Measurements from ENCODE around the gene LUM. TPM values are rescaled to one million over a fixed set of nuclear protein-coding genes. Genes with fewer than 3 reads are reported as not detected.
"Not testable (repeated sequence)": the region's sequence is repeated elsewhere in the genome, so short reads cannot be mapped to it uniquely, and the experiment has no call there.

Gene LUM
- total and polyA plus RNA-seq, 5 experiments from 2014 or later, result not detected

DNA sequence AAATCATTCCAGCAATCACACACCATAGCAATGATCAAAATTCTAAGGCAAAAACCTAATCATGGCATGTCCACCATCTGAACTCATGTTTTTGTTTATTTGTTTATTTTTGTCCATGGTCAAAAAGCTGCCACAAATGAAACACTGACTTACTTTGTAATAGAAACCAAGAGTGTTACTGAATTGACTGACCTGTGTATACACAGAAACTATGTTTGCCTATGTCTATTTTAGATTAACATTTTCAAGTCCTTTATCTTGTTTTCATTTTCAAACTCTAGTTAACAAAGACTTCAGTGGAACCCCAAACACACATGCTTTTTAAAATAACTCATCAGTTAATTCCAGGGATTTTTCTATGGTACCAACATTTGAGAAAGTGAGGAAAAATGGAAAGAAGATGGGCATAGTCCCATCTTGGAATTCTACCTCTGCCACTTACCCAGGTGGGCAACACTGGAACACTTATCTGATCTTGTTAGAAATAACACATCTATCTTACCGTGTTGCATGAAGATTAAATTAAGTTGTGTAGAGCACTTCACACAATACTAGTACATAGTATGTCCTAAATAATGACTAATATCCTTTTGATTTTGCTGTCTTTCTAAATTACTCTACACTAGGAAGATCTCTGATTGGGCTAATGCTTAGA, 6.4 kb downstream of the LUM start:
- POLR2A ChIA-PET, result no interaction called here

DNA sequence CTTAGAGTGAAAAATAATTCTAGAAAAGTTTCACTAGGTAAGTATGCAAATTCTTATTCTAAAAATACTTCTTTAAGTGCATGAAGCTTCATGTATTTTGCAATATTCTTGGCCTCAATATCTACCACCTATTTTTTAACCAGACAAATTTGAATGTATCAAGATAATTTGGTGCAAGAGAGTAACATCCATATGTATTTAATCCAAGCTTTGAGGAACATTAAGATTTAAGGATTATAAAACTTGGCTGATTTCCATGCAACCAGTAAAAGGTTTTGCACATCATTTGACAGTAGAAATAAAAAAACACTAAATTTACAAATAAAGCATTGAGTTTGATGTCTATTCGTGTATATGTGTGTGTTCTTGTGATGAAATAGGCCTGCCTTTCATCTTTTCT, 7.7 kb downstream of the LUM start:
- no peak overlapping the region for H3K4me3 Mint-ChIP-seq
- H3K4me1 Mint-ChIP-seq, result no peaks in the 10 kb centered on the region
- POLR2A ChIA-PET, result no interaction called here
- DNase-seq (no peak), ATAC-seq (no peak)
- peaks cover 0 to 2% (median 0%) of the 10 kb centered on the region in 9 donors for H3K9me3 Mint-ChIP-seq
- no peaks in the 10 kb centered on the region for H3K36me3 Mint-ChIP-seq
- H3K27me3 Mint-ChIP-seq, result peaks cover 0 to 3% (median 0%) of the 10 kb centered on the region in 5 donors
- no peak overlapping the region for H3K27ac Mint-ChIP-seq

More for the DNA sequence above, 6.4 kb downstream of the LUM start:
- Mint-ChIP-seq H3K27me3 (peaks cover 0 to 3% (median 0%) of the 10 kb centered on the region in 5 donors), H3K4me3 (no peak overlapping the region), H3K36me3 (no peaks in the 10 kb centered on the region), H3K9me3 (peaks cover 0 to 2% (median 0%) of the 10 kb centered on the region in 9 donors), H3K4me1 (no peaks in the 10 kb centered on the region), H3K27ac (no peak overlapping the region)
- DNase-seq (no peak), ATAC-seq (no peak)

DNA sequence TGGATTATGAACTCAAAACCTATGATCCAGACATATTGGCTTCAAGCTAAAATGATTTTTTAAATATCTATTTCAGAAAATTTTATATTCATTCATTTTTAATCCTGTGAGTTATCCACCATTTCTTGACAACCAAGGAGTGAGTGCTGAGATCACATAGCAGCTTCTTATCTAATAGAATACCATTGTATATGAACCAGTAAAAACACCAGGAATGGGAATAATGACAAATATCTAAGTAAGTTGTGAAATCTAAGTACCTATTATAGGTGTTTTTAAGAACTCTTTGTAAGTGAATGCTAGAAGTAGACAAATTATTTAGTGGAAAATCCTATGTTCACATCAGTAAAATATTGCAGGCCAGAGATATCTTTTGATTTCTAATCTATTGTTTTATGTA, 8.2 kb downstream of the LUM start:
- Mint-ChIP-seq H3K27me3 (peaks cover 0 to 1% (median 0%) of the 10 kb centered on the region in 5 donors), H3K4me3 (no peak overlapping the region), H3K36me3 (no peaks in the 10 kb centered on the region), H3K9me3 (peaks cover 0 to 2% (median 0%) of the 10 kb centered on the region in 9 donors), H3K27ac (no peak overlapping the region), H3K4me1 (peaks cover 0 to 3% (median 0%) of the 10 kb centered on the region in 4 donors)
- ATAC-seq (no peak), DNase-seq (no peak)
- POLR2A ChIA-PET, result no interaction called here

DNA sequence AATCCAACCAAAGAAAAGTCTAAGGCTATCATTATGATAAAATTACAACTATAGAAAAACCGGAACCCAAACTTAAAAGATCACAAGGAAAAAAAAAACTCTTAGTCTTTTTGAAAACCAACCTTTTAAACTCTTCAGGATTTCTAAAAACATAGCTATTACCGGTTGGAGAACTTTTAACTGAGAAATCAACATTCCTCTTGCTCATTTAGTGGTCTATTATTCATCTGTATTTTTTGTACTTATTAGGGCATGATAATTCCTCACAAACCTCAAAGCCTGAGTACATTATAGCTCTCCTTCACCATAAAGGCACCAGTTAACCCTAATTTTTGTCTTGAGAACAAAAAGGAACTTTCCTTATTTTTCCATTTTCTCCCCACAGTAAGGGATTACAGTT, 10.4 kb downstream of the LUM start:
- no peak overlapping the region for H3K4me3 Mint-ChIP-seq
- peaks cover 0 to 3% (median 0%) of the 10 kb centered on the region in 4 donors for H3K4me1 Mint-ChIP-seq
- no peaks in the 10 kb centered on the region for H3K36me3 Mint-ChIP-seq
- H3K9me3 Mint-ChIP-seq, result no peaks in the 10 kb centered on the region
- H3K27me3 Mint-ChIP-seq, result peaks cover 0 to 2% (median 0%) of the 10 kb centered on the region in 5 donors
- DNase-seq, result no peak
- POLR2A ChIA-PET, result no interaction called here
- ATAC-seq, result no peak
- H3K27ac Mint-ChIP-seq, result no peak overlapping the region

DNA sequence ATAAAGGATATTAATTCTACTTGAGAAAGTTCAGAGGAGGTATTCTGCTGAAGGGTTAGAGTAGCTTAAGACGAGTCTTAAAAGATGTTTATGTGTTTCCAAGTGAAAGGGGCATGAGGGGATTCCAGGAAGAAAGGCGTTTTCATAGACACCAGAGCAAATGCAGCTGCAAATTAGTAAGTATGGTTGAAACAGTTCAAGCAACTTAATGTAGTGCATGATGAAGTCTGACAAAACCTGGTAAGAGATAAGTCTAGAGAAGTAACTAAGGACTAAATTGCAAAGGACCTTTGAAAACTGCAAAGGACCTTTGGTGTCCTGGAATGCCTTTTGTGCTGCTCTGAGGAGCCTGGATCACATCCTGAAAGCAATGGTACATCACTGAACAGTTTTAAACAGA, 11.5 kb downstream of the LUM start:
- Mint-ChIP-seq H3K36me3 (no peaks in the 10 kb centered on the region), H3K4me3 (no peak overlapping the region), H3K9me3 (no peaks in the 10 kb centered on the region), H3K4me1 (peaks cover 0 to 3% (median 0%) of the 10 kb centered on the region in 4 donors), H3K27ac (no peak overlapping the region), H3K27me3 (peaks cover 0 to 4% (median 0%) of the 10 kb centered on the region in 5 donors)
- ATAC-seq, result no peak
- POLR2A ChIA-PET, result no interaction called here
- DNase-seq, result no peak

DNA sequence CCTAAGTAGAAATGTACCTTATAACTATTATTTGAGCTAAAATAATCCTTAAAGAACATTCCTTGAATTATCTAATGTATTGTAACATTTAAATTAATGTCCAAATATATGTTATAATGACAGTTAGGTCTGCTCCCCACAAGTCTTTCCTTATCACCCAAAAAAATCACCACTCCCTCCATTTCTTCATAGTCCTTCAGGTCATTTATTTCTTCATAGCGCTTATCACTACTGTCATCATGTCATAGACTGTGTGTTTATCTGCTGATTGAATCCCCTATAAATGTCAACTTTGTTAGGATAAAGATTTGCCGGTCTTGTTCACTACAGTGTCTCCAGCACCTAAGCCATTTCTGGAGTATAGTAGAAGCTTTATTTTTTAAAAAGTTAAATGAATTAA, 12.0 kb downstream of the LUM start:
- DNase-seq, result no peak
- no peak for ATAC-seq
- H3K9me3 Mint-ChIP-seq, result no peaks in the 10 kb centered on the region
- H3K27ac Mint-ChIP-seq, result no peak overlapping the region
- H3K4me1 Mint-ChIP-seq, result peaks cover 0 to 3% (median 0%) of the 10 kb centered on the region in 4 donors
- peaks cover 0 to 7% (median 2%) of the 10 kb centered on the region in 5 donors for H3K27me3 Mint-ChIP-seq
- POLR2A ChIA-PET, result no interaction called here
- no peak overlapping the region for H3K4me3 Mint-ChIP-seq
- H3K36me3 Mint-ChIP-seq, result no peaks in the 10 kb centered on the region

DNA sequence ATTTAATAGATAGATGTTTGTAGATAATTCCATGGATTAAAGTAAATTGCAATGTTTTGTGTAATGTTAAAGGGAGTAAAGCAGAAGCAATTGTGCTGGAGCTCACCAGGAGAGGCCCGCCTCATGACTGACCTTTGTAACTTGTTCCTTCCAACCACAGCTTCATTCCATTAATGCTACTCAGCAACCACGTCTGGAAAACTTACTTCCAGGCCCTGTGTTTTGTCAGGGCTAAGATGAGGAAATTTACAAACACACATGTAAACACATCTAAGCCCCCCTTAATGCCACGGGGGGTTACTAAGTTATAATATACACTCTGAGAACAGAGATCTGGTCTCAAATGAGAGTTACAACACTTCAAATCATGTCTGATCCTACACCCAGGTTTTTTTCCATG, 12.4 kb downstream of the LUM start:
- no peaks in the 10 kb centered on the region for H3K9me3 Mint-ChIP-seq
- H3K27me3 Mint-ChIP-seq, result peaks cover 0 to 8% (median 4%) of the 10 kb centered on the region in 5 donors
- peaks cover 0 to 3% (median 0%) of the 10 kb centered on the region in 4 donors for H3K4me1 Mint-ChIP-seq
- ATAC-seq (no peak), DNase-seq (no peak)
- H3K4me3 Mint-ChIP-seq, result no peak overlapping the region
- no peak overlapping the region for H3K27ac Mint-ChIP-seq
- POLR2A ChIA-PET, result no interaction called here
- no peaks in the 10 kb centered on the region for H3K36me3 Mint-ChIP-seq

DNA sequence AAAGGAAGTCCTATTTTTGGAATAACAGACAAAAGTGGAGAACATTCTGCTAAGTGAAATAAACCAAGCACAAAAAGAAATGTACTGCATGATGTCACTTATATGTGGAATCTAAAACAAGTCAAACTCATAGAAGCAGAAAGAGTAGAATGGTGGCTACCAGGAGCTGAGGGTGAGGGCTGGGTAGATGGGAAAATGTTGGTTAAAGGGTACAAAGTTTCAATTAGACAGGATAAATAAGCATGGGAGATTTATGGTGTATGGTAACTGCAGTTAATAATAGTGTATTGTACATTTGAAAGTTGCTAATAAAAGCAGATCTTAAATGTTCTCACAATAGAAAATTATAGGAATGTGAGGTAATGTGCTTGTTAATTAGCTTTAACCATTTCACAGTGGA, 12.8 kb downstream of the LUM start:
- Mint-ChIP-seq H3K27me3 (peaks cover 0 to 8% (median 4%) of the 10 kb centered on the region in 5 donors), H3K36me3 (no peaks in the 10 kb centered on the region), H3K27ac (no peak overlapping the region), H3K4me3 (no peak overlapping the region), H3K4me1 (peaks cover 0 to 3% (median 0%) of the 10 kb centered on the region in 4 donors), H3K9me3 (peaks cover 0 to 3% (median 0%) of the 10 kb centered on the region in 9 donors)
- no peak for DNase-seq
- POLR2A ChIA-PET, result no interaction called here
- ATAC-seq, result no peak

DNA sequence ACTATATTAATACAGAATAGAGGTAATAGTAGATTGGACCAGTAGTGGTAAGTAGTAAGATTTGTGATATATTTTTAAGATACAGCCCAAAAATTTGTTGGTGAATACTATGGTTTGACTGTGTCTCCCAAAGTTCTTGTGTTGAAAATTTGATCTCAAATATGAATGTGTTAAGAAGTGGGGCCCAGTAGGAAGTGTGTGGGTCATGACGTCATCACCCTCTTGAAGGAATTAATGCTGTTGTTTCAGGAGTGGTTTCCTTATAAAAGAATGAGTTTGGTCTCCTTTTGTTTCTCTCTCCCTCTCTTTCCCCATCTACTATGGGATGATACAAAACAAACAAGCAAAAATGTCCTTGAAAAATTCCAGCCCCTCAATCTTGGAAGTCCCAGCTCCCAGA, 16.3 kb downstream of the LUM start:
- POLR2A ChIA-PET, result no interaction called here
- DNase-seq (no peak), ATAC-seq (no peak)
- H3K4me1 Mint-ChIP-seq, result peaks cover 0 to 3% (median 0%) of the 10 kb centered on the region in 4 donors
- H3K4me3 Mint-ChIP-seq, result no peak overlapping the region
- no peak overlapping the region for H3K27ac Mint-ChIP-seq
- peaks cover 0 to 13% (median 4%) of the 10 kb centered on the region in 5 donors for H3K27me3 Mint-ChIP-seq
- H3K36me3 Mint-ChIP-seq, result peaks cover 0 to 10% (median 2%) of the 10 kb centered on the region in 3 donors
- peaks cover 5 to 22% (median 11%) of the 10 kb centered on the region in 9 donors for H3K9me3 Mint-ChIP-seq

DNA sequence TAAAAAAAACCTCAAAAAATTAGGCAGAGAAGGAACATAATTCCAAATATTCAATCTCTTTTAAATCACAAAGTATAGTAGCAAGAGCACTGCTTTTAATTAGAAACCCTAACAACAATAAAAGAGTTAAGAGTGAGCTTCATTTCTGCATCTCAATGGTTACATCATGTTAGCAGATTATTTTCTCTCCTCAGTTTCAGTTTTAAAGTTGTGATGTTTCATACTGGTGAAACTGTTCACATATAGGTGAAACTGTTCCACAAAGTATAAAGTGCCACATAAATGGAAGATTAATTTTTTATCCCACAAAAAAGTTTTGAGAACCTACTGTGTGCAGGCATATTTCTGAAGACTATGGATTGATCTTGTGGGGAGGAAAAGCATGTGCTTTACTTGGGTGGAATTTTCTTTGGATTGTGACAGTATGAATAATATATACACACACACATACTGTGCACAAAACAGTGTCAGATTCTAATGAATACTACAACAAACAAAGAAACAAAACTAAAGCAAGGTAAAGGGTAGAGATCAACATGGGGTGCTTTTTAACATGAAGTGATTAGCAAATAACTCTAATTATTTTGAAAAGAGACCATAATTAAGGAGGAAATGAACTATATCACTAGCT, 17.1 kb downstream of the LUM start:
- H3K27ac Mint-ChIP-seq, result no peak overlapping the region
- DNase-seq (no peak), ATAC-seq (no peak)
- POLR2A ChIA-PET, result no interaction called here
- peaks cover 6 to 30% (median 18%) of the 10 kb centered on the region in 9 donors for H3K9me3 Mint-ChIP-seq
- peaks cover 0 to 18% (median 2%) of the 10 kb centered on the region in 3 donors for H3K36me3 Mint-ChIP-seq
- H3K4me3 Mint-ChIP-seq, result no peak overlapping the region
- H3K4me1 Mint-ChIP-seq, result peaks cover 0 to 3% (median 0%) of the 10 kb centered on the region in 4 donors
- peaks cover 0 to 13% (median 4%) of the 10 kb centered on the region in 5 donors for H3K27me3 Mint-ChIP-seq

DNA sequence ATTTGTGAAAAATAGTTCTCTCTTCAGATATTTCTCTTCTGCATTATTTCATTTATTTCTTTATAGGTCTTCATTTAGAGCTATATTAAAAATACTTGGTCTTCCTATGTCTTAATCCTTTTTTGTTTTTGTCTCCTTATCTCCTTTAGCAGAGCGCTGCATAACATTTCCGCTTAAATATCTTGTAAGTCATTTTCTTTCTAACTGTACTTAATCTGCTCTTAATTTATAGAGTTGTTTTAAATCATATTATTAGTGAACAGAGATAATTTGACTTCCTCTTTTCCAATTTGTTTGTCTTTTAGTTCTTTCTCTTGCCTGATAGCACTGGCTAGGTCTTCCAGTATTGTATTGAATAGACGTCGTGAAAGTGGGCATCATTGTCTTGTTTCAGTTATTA, 18.0 kb downstream of the LUM start:
- H3K4me1 Mint-ChIP-seq, result peaks cover 0 to under 1% (median 0%) of the 10 kb centered on the region in 4 donors
- peaks cover 0 to 13% (median 4%) of the 10 kb centered on the region in 5 donors for H3K27me3 Mint-ChIP-seq
- POLR2A ChIA-PET, result no interaction called here
- H3K27ac Mint-ChIP-seq, result no peak overlapping the region
- H3K9me3 Mint-ChIP-seq, result peaks cover 10 to 38% (median 22%) of the 10 kb centered on the region in 9 donors
- DNase-seq (no peak), ATAC-seq (no peak)
- H3K36me3 Mint-ChIP-seq, result peaks cover 0 to 24% (median 2%) of the 10 kb centered on the region in 3 donors
- H3K4me3 Mint-ChIP-seq, result no peak overlapping the region

DNA sequence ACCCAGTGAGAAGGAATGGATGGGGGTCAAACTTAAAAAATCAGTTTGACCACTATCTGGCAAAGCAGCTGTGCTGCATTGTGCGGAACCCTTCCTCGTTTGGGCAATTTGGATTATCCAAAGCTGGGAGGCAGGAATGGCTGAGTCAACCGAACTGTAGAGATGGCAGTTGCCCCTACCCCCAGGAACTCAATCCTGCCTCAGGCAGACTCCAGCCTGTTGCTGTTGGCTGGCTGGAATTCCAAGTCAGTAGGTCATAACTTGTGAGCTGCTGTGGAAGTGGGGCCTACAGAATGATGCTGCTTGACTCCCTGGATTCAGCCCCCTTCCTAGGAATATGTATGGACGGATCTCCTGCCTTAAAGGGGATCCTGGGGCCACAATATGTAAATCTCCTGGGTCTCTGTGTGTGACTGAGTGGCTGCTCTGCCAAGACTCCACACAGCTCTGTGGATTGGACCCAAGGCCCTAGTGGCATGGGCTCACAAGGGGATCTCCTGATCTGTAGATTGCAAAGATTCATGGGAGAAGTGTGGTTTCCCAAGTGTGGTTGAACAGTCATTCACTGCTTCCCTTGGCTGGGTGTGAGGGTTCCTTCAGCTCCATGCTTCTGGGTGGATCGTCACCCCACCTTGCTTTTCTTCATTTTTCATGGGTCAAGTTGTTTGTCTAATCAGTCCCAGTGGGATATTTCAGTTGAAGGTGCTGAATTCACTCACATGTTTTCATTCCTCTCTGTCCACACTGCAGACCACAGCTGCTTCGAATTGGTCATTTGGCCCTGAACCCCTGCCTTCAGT, 19.2 kb downstream of the LUM start:
- Mint-ChIP-seq H3K4me3 (no peak overlapping the region), H3K27ac (no peak overlapping the region), H3K36me3 (peaks cover 0 to 24% (median 2%) of the 10 kb centered on the region in 3 donors), H3K9me3 (peaks cover 10 to 39% (median 22%) of the 10 kb centered on the region in 9 donors), H3K27me3 (peaks cover 0 to 13% (median 4%) of the 10 kb centered on the region in 5 donors), H3K4me1 (no peaks in the 10 kb centered on the region)
- POLR2A ChIA-PET, result no interaction called here
- DNase-seq (no peak), ATAC-seq (no peak)

DNA sequence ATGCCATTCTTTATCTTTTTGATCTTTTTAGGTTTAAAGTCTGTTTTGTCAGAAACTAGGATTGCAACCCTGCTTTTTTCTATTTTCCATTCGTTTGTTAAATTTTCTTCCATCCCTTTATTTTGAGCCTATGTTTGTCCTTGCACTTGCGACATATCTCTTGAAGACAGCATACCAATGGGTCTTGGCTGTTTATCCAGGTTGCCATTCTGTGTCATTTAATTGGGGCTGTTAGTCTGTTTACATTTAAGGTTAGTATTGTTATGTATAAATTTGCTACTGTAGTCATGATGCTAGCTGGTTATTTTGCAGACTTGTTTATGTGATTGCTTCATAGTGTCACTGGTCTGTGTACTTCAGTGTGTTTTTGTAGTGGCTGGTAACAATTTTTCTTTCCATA, 21.3 kb downstream of the LUM start:
- ATAC-seq, POLR2A ChIA-PET, H3K4me3 Mint-ChIP-seq, H3K4me1 Mint-ChIP-seq, DNase-seq, H3K27ac Mint-ChIP-seq: not testable (repeated sequence)
- H3K27me3 Mint-ChIP-seq, result peaks cover 0 to 13% (median 4%) of the 10 kb centered on the region in 5 donors
- H3K36me3 Mint-ChIP-seq, result peaks cover 0 to 24% (median 2%) of the 10 kb centered on the region in 3 donors
- H3K9me3 Mint-ChIP-seq, result peaks cover 10 to 39% (median 22%) of the 10 kb centered on the region in 9 donors
